Umbilical cord (tissue), 2 donors: Measurements from ENCODE around the gene NELL2. TPM values are rescaled to one million over a fixed set of nuclear protein-coding genes. Genes with fewer than 3 reads are reported as not detected.

ENCODE experiments used
- DNase-seq: peaks from one replicate; pipeline ENCODE4 v3.0.0-alpha.2; 2015; ENCODE audit warnings: low spot score
- total RNA-seq: library from RNA; depleted of rRNA; stranded (reverse); fragments of >200 nt; gene quantifications from one replicate; pipeline ENCODE4 v1.2.3, GENCODE V29; 2014; ENCODE audit warnings: low replicate concordance; ENCODE audit not compliant: insufficient read depth

NELL2 gene
- total RNA-seq, 1 donor from 2014 or later, result 11.1 TPM

DNA sequence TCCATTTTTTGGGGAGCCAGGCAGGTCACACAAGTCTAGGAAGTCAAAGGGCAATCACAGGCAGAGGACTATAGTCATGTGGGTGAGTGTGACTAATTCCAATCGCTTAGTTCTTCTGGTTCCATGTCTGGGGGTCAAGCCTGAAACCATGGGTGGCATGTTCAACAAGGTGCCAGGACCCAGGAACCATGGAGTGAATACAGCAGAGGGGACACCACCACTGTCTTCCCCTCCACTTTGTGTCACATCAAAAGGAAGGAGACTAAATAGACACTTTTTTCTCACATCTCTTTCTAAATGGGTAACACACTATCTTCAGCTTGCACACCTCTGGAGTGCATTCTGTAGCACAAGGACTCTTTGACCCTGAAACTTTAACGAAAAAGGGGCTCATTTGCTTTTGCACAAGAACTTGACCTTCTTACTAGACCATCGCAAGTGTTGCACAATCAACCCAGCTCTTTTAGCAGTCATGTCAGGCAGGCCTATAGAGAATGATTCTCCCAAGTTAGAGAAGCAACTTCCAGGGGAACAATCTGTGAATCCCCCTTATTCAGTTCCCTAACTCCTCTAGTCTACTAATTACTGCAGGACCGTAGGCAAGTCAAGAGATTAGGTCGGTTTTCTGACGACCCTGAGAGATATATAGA lies 398.7 kb downstream of the NELL2 start:
- DNase-seq, result no peak

DNA sequence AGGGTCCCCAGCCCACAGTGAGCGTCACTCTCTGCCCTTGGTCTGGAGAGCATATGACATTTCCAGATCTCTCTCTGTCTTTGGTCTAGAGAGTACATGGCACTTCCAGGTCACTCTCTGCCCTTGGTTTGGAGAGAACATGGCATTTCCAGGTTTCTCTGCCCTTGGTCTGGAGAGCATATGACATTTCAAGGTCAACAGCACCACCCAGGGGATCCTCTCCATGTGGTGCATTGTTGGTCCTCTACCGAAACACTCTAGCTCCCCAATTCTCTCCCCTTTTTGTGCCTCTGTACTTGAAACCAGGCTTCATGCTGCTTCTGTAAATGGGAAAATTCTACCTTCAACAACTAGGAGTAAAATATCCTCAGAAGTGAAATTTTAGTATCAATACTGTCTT lies 399.4 kb downstream of the NELL2 start:
- DNase-seq, result no peak

GRCh38 chr12:44465139-44465538 lies 411.0 kb downstream of the NELL2 start:
- no peak for DNase-seq

- no peak for DNase-seq
Observed at GRCh38 chr12:44464180-44464579, 411.9 kb downstream of the NELL2 start.

DNA sequence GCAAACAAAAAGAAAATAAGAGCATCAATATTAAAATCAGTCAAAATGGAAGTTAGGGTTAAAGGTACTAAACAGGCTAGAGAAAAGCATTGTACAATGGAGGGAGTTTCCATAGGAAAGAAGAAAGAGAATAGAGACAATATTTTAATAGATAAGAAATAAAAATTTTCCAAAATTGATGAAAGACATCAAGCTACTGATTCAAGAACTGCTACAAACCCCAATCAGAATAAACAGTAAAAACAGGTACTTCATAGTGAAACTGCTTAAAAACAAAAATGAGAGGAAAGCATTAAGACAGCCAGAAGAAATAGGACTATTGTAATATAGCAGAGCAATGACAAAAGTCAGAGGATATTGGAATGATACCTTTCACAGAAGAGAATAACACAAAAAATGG lies 413.4 kb downstream of the NELL2 start:
- no peak for DNase-seq

- DNase-seq, result no peak
Observed at GRCh38 chr12:44460261-44460660, 415.9 kb downstream of the NELL2 start.

DNA sequence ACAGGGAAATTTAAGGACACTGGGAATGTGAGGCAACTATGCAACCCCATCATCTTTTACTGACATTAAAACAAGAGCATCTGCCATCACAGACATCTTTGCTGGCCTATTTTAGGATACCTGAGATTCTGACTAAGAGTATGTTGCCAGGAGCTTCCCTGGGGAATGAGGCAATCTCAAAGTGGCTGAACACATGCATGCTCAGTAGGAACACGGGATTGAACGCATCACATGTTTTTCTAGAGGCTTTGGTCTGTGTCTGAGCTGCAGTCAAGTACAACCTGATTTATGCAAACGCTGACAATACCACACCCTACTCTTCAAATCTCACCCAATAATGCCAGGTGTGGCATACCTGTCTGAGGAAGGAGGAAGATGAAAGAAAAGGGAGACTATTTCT lies 416.5 kb downstream of the NELL2 start:
- DNase-seq, result no peak

Other genes starting within 250 kb of the NELL2 start
- gene DBX2, start 174.8 kb upstream of the NELL2 start, total RNA-seq, result 6.3 TPM